GM21423 (cell line): ENCODE measurements around the gene IL17REL.

ENCODE experiments used
- ATAC-seq: cut with Tn5 transposase; IDR thresholded peaks from one replicate; pipeline ENCODE4 v1.9.1; 2021; ENCODE audit warnings: mild to moderate bottlenecking, moderate library complexity; ENCODE audit not compliant: unreplicated experiment

The IL17REL gene

DNA sequence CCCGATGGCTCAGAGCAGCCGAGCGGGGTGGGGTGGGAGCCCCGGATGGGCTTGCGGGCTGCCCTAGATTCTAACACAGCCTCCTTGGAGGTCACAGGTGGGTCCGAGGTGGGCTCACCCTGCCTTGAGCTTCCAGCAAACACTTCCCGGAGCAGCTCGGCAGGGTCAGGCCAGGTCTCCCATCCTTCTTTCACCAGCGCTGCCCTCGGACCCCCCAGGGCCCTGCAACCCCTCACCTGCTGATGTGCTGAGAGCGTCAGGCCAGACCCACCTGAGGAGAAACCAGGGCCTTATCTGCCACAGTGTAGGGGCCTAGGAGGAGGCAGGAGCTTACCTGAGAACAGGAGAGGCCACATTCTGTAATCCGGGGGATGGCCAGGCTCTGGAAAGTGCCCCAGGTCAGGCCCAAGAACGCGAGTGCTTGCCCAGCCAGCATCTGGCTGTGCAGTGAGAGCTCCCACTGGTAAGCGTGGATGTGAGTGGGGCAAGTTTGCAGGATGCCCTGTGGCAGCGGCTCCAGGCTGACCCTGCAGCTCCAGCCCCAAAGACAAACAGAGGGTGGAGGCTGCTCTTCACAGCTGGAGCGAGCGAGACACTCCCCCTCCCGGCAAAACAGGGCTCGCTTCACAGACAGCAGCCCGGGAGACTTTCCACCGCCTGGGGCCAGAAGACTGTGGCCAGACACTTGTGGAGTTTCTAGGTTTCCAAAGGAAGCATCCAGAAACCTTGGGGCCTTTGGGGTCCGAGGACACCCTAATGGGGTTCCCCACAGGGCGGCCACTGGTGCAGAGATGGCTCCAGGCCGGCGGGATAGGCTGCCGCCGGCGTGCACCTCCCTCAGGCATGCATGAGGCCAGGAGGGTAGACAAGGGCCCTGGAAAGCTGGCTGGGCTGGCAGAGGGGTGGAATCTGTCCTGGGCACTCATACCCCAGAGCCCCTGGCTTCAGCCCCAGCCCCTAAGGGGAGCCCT, at the start of gene IL17REL:
IL17REL (minus strand) TSS at position 555 of the 971 bp plus-strand sequence; CDS start at position 436, 119 bp downstream.
- ATAC-seq = no peak

DNA sequence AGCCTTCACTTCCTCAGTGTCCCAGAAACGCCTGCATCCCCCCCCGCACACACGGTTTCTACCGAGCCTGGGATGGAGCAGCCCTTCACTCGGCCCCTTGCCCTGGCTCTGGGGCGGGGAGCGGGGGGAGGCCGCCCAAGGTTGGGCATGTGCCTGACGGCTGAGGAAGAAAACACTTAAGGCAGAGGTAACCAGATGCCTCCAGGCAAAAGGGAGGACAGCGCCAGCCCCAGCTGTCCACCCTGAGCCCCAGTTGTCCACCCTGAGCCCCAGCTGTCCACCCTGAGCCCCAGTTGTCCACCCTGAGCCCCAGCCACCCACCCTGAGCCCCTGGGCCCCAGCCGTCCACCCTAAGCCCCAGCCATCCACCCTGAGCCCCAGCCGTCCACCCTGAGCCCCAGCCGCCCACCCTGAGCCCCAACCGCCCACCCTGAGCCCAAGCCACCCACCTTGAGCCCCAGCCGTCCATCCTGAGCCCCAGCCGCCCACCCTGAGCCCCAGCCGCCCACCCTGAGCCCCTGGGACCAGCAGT, 49.3 kb upstream of the IL17REL start:
- no peak for ATAC-seq

DNA sequence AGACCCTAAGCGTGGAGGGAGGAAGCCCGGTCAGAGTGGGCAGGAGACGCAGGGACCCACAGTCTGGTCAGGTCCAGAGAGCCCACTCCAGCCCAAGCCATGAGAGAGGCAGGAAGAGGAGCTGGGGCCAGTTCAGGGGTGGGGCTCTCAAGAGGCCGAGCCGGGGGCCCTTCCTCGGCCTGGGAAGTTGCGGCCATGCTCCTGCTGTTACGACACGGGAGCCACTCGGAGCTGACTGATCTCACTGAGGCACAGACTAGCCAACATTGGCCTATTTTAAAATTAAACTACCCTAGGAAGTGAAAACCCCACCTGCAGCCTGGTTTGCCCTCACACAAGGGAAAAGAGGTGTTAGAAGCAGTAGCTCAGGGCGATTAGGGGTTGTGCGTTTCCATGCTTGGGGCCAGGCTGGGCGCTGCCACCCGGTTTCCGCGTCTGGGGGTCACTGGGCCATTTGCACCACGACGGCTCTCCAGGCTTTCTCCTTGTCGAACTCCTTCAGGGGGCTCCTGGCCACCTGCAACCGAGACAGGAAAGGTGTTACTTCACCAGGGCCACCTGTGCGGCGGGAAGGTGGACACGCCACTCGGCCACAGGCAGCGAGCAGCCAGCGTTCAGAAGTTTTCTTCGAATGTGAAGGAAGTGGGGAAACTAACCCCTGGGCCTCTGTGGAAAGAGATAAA, 48.7 kb upstream of the IL17REL start:
- no peak for ATAC-seq

DNA sequence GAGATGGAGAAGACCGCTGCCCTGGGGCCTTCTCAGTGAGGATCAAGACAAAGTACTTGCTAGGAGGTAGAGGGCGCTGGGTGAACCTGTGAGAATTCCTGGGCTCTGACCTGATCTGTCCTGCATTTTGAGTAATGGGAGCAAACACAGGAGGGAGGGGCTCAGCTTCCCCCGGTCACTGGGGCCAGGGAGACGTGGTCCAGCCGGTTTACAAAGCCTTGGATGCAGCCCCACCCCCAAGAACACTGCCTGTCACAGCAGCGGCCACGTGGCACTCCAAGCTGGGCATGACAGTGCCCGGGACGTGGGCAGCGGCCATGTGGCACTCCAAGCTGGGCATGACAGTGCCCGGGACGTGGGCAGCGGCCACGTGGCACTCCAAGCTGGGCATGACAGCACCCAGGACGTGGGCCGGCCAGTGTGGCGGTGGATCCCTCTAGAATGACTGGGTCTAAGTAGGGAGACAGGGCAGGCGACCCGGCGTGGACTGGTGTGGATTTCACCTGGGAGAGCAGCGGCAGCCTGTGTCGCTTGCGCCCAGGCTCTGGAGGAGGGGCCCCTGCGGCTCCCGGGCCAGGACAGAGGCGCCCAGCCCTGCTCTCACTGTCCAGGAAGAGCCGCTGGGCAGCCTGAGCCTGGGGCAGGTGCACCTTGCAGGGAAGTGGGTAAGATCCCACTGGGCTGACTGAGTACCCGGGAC, 48.0 kb upstream of the IL17REL start:
- ATAC-seq = no peak

DNA sequence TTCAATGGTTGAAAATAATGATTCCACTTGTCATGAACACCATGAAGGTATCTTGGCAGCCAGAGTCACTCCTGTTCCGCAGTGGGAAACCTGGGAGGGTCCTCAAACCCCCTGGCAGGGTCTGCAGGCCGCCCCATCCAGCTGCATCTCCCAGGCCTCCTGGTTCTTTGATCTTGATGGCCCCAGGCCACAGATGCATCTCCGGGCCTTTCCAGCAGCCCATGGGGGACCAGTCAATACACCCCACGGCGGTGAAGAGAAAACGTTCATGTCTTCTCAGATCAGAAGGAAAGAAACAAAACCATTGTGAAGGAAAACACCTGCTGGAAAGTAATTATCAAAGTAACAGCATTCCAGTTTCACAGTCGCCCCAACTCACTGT, 47.3 kb upstream of the IL17REL start:
- no peak for ATAC-seq

DNA sequence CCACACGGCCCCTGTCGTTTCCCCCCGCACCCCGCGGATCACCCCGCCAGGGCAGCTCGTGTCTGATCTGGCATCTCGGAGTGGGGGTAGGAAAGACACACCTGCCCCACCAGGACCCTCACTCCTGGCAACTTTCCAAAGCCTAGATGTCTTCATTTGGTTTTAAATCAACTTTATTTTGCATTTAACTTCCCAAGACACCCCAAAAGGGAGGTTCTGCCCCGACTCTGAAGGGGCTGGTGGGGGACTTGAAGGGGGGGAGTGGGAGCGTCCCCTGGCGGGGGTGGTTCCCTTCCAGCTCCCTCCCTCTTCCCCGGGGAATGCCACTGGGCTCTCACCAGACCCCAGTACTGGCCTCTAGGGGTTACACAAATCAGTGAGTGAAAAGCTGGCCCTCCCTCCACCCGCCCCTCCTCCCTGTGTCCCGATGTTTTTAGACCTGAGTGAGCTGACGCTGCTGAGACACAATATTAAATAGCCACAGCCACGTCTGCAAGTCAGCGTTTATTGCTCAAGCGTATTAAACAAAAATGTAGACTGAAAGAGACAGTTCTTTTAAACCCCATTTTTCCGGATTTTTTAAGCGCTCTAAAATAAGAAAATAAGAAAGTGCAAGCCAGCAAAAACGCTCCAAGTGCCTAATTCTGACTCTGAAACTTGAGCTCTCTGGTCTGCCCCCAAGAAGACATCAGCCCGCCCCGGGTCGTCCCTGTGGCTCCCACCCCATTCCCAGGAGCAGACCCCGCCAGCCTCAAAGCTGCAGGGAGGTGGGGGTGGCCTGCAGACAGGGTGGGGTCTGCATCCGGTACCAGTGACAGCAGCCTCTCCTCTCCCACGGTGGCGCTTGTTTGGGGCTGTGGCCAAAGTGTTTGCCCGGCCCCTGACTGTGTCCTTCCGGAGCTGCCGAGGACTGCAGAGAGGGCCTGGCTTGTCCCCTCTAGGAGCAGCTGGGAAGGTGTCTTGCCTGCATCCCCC, 46.6 kb upstream of the IL17REL start:
- no peak for ATAC-seq

DNA sequence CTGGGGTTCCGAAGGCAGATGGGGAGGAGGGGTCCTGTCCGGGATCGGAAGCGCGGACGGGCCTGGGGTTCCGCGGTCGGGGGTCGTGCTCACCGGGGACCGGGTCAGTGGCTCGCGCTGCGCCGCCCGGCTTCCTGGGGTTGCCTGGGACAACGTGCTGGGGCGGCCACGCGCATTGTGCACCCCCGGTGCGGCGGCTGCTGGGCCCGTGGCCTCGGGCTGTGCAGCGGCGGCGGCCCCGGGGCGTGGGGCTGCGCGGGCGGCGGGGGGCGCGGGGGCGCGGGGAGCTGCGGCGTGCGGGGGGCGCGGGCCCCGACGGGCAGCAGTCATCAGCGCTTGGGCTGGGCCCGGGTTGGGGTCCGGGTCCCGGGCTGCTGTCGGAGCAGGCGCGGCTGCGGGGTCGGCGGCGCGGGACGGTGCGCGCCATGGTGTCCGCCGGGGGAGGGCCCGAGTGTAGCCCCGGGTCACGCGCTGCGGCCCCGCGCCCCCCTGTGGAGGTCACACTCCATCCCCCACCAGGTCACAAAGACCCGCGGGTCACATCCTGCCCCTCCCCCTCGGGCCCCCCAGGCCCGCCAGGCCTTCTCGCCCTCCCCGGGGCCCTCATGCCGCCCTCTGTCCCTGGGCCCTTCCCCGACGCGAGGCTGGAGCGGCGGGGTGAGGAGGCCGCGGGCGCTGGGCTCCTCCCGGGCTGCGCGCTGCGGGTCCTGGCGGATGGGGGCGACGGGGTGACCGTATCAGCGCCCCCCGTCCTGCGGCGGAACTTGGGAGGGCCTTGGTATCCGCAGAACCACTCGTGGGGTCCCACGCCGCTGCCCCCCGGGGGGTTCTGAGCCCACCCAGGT, 45.7 kb upstream of the IL17REL start, which contains the start of gene TTLL8:
TTLL8 (minus strand) TSS at position 238 of the 845 bp plus-strand sequence.
- no peak for ATAC-seq

DNA sequence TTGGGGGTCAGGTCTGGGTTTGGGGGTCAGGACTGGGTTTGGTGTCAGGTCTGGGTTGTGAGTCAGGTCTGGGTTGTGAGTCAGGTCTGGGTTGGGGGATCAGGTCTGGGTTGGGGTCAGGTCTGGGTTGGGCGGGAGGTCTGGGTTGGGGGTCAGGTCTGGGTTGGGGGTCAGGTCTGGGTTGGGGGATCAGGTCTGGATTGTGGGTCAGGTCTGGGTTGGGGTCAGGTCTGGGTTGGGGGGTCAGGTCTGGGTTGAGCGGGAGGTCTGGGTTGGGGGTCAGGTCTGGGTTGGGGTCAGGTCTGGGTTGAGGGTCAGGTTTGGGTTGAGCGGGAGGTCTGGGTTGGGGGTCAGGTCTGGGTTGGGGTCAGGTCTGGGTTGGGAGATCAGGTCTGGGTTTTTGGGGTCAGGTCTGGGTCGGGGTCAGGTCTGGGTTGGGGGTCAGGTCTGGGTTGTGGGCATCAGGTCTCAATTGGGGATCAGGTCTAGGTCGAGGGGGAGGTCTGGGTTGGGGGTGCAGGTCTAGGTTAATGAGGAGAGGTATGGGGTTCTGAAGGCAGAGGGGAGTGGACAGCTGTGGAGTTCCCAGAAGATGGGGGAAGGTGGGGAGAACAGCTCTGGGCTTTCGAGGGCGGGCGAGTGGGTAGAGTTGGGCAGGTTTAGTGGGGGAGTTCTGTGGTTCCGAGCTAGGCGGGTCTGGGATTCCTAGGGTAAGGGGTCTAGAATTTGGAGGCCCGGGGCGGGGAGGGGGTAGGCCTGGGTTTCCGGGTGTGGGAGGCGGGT, 44.9 kb upstream of the IL17REL start:
- ATAC-seq = no peak

DNA sequence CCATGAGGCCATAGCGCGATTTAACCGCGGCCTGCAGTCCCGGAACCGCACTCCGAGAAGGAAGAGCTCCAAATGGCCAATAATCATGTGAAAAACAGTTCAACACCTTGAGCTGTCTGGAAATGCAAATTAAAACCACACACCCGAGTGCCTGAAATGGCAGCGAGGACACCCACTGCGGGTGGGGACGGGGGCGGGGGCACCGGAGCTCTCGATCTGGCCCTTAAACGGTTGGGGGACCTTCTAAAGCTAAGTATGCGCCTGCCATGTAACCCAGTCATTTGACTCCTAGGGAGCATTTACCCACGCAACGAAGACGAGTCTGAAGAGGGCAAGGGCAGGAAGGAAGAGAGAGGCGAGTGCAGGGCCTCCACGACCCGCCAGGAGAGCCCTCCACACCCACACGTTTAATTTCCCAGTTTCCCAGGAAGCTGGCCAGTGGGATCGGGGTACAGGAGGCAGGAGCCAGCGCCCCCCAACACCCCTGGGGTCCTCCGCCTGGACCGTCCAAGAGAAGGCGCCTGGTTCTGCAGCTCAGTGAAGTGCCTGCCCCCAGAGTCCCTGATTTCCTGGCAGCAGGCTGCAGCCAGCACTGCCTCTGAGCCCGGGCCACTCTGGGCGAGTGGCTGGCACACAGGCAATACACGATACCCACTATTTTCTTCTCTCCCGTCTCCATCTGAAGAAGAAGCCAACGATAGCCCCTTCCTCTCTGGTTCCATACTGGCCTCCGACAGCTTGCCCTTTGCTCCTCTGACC, 43.8 kb upstream of the IL17REL start:
- no peak for ATAC-seq

DNA sequence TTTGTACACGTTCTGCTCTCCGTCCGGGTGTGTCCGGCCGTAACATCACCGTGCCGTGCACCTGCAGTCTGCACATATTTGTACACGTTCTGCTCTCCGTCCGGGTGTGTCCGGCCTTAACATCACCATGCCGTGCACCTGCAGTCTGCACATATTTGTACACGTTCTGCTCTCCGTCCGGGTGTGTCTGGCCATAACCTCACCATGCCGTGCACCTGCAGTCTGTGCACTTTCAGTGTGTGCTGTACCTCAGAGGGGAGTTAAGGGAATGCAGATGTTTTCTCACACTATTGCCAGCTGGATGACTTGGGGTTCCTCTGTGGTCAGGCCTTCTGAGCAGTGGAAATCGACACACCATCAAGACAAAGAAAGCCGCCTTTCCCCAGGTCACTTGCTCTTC, 41.3 kb upstream of the IL17REL start:
- no peak for ATAC-seq

DNA sequence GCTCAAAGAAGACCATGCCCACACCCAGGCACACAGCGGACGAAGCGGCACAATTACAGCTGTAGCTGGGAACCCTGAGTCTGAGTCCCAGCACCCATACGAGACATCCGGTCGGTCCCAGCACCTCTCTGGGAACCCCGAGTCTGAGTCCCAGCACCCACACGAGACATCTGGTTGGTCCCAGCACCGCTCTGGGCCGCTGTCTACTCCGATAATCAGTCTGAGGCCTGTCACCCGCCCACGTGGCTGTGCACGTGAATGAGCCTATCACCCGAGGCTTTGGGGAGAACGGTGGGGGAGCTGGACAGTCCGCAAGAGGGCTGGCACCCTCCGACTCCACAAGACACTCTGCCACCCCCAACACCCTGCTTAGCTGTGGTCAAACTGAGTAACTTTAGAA, 39.4 kb upstream of the IL17REL start:
- ATAC-seq = no peak

DNA sequence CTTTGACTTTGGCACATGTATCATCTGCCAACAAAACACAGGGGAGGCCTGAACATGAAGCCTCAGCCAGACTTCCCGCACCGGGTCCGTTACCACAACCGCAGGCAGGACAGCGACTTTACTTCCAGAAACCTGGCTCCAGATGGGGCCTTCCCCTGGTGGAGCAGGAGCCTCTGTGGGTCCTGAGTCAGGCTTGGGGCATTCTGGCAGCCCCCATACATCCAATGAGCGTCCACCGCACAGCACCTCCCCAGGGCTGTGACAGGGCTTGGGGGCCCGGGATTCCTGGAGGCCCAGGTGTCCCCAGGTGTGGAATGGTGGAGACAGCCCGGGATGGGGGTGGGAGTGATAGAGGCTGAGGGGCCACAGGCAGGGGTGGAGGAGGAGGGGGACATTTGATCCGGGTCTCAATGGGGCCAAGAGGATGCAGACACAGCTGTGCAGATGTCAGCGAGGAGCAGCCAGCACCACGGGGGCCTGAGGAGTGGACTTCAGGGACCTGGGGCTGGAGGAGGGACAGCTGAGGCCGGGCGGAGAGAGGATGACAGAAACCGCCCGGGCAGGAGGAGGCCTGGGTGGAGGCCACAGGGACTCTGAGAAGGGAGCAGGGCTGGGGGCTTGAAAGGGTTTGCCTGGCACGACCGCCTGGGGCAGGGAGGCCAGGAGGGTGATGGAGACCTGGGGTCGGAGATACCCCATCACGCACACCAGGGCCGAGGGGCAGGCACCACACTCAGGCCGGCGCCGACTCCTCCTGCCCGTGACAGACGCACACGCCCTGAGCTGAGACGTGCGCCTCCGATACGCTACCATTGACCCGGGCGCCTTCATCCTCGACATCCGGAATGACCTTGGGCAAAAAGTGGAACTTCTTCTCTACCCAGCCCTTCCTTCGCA, 37.0 kb upstream of the IL17REL start:
- no peak for ATAC-seq

DNA sequence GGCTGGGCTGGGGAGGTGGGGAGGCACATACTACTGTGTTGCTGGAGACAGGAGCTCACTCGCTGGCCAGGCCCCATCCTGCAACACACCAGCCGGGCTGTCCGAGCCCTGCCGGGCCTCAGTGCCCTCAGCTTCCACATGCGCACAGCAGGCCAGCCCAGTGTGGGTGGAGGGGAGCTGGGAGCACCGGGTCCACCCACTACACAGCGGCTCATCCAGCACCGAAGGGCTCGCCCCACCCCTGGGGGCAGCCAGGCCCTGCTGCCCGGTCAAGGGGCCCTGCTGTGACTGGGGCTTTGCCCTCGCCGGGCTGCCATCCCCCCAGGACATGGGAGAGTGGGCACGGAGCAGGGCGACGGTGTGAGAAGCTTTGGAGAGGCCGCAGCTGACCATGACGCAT, 36.3 kb upstream of the IL17REL start:
- no peak for ATAC-seq

DNA sequence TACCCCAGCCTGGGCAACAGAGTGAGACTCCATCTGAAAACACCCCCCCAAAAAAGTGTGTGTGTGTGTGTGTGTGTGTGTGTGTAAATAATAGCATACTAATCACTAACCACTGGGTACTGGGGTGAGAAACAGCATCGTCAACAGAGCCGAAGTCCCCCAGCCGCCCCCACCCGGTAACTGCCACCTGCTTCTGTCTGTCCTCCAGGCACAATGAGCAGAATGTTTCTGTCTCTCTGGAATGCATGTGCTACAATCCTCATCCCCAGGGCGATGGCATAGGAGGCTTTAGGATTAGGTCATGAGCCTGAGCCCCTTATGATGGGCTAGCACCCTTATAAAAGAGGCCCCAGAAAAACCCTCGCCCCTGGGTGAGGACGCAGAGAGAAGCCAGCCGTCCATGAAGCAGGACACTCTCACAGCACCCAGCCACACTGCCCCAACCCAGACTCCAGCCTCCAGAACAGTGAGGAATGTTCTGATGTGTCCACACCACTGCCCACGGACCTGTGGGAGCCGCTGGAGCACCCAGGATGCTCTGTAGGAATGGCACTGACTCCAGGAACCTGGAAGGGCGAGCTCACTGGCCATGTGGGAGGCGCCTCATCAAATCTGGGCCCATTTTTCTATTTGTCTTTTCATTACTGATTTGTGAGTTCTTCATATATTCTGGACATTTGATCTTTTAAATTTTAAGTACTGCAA, 35.6 kb upstream of the IL17REL start:
- ATAC-seq = no peak

DNA sequence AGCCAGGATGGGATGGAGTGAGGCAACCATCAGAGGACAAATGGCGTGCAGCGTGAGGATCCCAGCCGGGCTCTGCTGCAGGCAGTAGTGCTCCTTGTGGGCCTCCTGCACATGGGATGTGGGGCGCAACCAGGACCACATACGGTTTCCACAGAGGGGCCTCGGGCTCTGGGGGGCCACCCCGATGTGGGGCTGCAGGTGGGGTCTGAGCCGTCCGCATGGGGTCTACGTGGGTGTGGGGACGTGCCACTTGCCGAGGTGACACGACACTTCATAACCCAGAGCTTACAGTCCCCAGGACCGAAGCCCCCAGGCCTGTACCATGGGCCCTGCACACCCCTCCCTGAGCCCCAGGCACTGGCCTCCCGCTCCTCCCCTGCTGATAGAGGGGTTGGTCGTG, 34.8 kb upstream of the IL17REL start:
- ATAC-seq = no peak
